GM23338 (cell line): ENCODE results near the gene LTBP2. TPM values are rescaled to one million over a fixed set of nuclear protein-coding genes. Genes with fewer than 3 reads are reported as not detected.

Experiments
- ATAC-seq: fragments of 200-7000 bp; cut with Tn5 transposase; 3 replicates; pipeline ENCODE4 v1.9.1; 2020
- DNase-seq: peaks from one replicate; pipeline ENCODE4 v3.0.0-alpha.2; 2015; ENCODE audit warnings: low spot score
- H2AFZ ChIP-seq: fragments of 200-600 bp; sonication (generic); 2 replicates; pipeline ENCODE4 v1.8.0; 2016; ENCODE audit warnings: antibody characterized with exemption, mild to moderate bottlenecking, moderate library complexity
- H3F3A ChIP-seq: fragments of 200-600 bp; sonication (generic); replicated peaks from 2 replicates; pipeline ENCODE4 v1.8.0; 2017; ENCODE audit warnings: antibody characterized with exemption, mixed run types, low read depth
- H3K27ac ChIP-seq: fragments of 200-600 bp; sonication (generic); 2 replicates; pipeline ENCODE4 v1.6.1; 2016; ENCODE audit warnings: low read depth
- H3K27me3 ChIP-seq: fragments of 200-600 bp; sonication (generic); 2 replicates; pipeline ENCODE4 v1.8.0; 2016; ENCODE audit warnings: mild to moderate bottlenecking, mixed run types, moderate library complexity; ENCODE audit not compliant: insufficient read depth
- H3K36me3 ChIP-seq: fragments of 200-600 bp; sonication (generic); 2 replicates; pipeline ENCODE4 v1.8.0; 2016; ENCODE audit warnings: mild to moderate bottlenecking; ENCODE audit not compliant: insufficient read depth
- H3K4me1 ChIP-seq: fragments of 200-600 bp; sonication (generic); 2 replicates; pipeline ENCODE4 v1.8.0; 2016; ENCODE audit warnings: mild to moderate bottlenecking, moderate library complexity; ENCODE audit not compliant: insufficient read depth
- H3K4me2 ChIP-seq: fragments of 200-600 bp; sonication (generic); 2 replicates; pipeline ENCODE4 v1.7.1; 2017; ENCODE audit warnings: mixed run types
- H3K4me3 ChIP-seq: fragments of 200-600 bp; sonication (generic); 2 replicates; pipeline ENCODE4 v1.6.1; 2016; ENCODE audit warnings: mixed run types
- H3K79me2 ChIP-seq: fragments of 200-600 bp; sonication (generic); replicated peaks from 2 replicates; pipeline ENCODE4 v1.8.0; 2017; ENCODE audit warnings: mild to moderate bottlenecking; ENCODE audit not compliant: insufficient read depth
- H3K9me2 ChIP-seq: fragments of 200-600 bp; sonication (generic); 2 replicates; pipeline ENCODE4 v1.8.0; 2017; ENCODE audit not compliant: insufficient read depth
- H4K20me1 ChIP-seq: fragments of 200-600 bp; sonication (generic); replicated peaks from 2 replicates; pipeline ENCODE4 v1.8.0; 2017; ENCODE audit warnings: mild to moderate bottlenecking; ENCODE audit not compliant: insufficient read depth
- H3K27ac Mint-ChIP-seq: 2 replicates; pipeline ENCODE4 v1.8.0; 2020; ENCODE audit warnings: inconsistent platforms, mild to moderate bottlenecking, moderate library complexity, mixed read lengths
- H3K27me3 Mint-ChIP-seq: 3 replicates; pipeline ENCODE4 v1.8.0; 2022; ENCODE audit warnings: low read depth, mild to moderate bottlenecking, moderate library complexity, mixed read lengths, inconsistent platforms; ENCODE audit not compliant: insufficient read depth, poor library complexity
- H3K36me3 Mint-ChIP-seq: 3 replicates; pipeline ENCODE4 v1.8.0; 2021; ENCODE audit warnings: low read depth, mild to moderate bottlenecking, inconsistent platforms, moderate library complexity, mixed read lengths
- H3K4me1 Mint-ChIP-seq: 3 replicates; pipeline ENCODE4 v1.8.0; 2020; ENCODE audit warnings: mild to moderate bottlenecking, inconsistent platforms, mixed read lengths
- H3K4me3 Mint-ChIP-seq: 3 replicates; pipeline ENCODE4 v1.8.0; 2021; ENCODE audit warnings: moderate library complexity, mild to moderate bottlenecking, inconsistent platforms, mixed read lengths
- H3K9me3 Mint-ChIP-seq: 3 replicates; pipeline ENCODE4 v1.8.0; 2020; ENCODE audit warnings: moderate library complexity, mild to moderate bottlenecking, inconsistent platforms, mixed read lengths
- CREB1 ChIP-seq: fragments of 250-450 bp; sonication (Bioruptor Pico); IDR thresholded peaks from 2 replicates; pipeline ENCODE4 v1.5.0; 2020; ENCODE audit warnings: low read depth, mild to moderate bottlenecking, moderate library complexity
- CTCF ChIP-seq, 2 experiments: fragments of 200-600 bp in 1 of 2; sonication (generic) in 1 of 2; conservative IDR thresholded peaks; 2 replicates each; pipeline versions ENCODE4 v1.5.1 to v1.6.1; 2016 to 2017; ENCODE audit warnings: antibody characterized with exemption in 2 of 2, low read depth in 2 of 2, mild to moderate bottlenecking in 2 of 2, moderate library complexity in 1 of 2
- ETS1 ChIP-seq: IDR thresholded peaks from 2 replicates; pipeline ENCODE4 v1.6.1; 2016; ENCODE audit warnings: antibody characterized with exemption
- EZH2 ChIP-seq: fragments of 200-600 bp; sonication (generic); IDR thresholded peaks from one replicate; pipeline ENCODE4 v1.8.0; 2017; ENCODE audit warnings: antibody characterized with exemption, mild to moderate bottlenecking, low read depth; ENCODE audit not compliant: unreplicated experiment
- EZH2phosphoT487 ChIP-seq: fragments of 200-600 bp; sonication (generic); IDR thresholded peaks from one replicate; pipeline ENCODE4 v1.8.1; 2018; ENCODE audit warnings: antibody characterized with exemption; ENCODE audit not compliant: unreplicated experiment
- JUNB ChIP-seq: IDR thresholded peaks from one replicate; pipeline ENCODE4 v1.6.1; 2016; ENCODE audit warnings: antibody characterized with exemption; ENCODE audit not compliant: unreplicated experiment
- NANOG ChIP-seq: IDR thresholded peaks from 2 replicates; pipeline ENCODE4 v1.6.1; 2016; ENCODE audit warnings: antibody characterized with exemption, borderline replicate concordance
- POLR2AphosphoS5 ChIP-seq: IDR thresholded peaks from 2 replicates; pipeline ENCODE4 v1.6.1; 2016; ENCODE audit warnings: antibody characterized with exemption, low read depth
- REST ChIP-seq: IDR thresholded peaks from one replicate; pipeline ENCODE4 v1.6.1; 2018; ENCODE audit warnings: antibody characterized with exemption; ENCODE audit not compliant: unreplicated experiment
- STAT1 ChIP-seq: IDR thresholded peaks from one replicate; pipeline ENCODE4 v1.6.1; 2016; ENCODE audit warnings: antibody characterized with exemption; ENCODE audit not compliant: unreplicated experiment
- ZNF114 ChIP-seq: fragments of 250-450 bp; sonication (Bioruptor Pico); IDR thresholded peaks from 2 replicates; pipeline ENCODE4 v1.5.0; 2020; ENCODE audit warnings: mild to moderate bottlenecking, moderate library complexity
- ZNF331 ChIP-seq: fragments of 250-450 bp; sonication (Bioruptor Pico); IDR thresholded peaks from 2 replicates; pipeline ENCODE4 v1.5.0; 2020; ENCODE audit warnings: low read depth, mild to moderate bottlenecking, moderate library complexity
- ZNF462 ChIP-seq: fragments of 250-450 bp; sonication (Bioruptor Pico); IDR thresholded peaks from 2 replicates; pipeline ENCODE4 v1.5.0; 2020; ENCODE audit warnings: mild to moderate bottlenecking, moderate library complexity
- polyA plus RNA-seq: library from polyadenylated mRNA; unstranded; fragments of >200 nt; fragmentation: Nextera tagmentation; extraction: Ambion mirVana; gene quantifications from 2 replicates; pipeline ENCODE4 v1.2.1, GENCODE V29; 2016
- total RNA-seq: library from RNA; depleted of rRNA; stranded (reverse); fragments of >200 nt; shearing (Covaris generic); gene quantifications from 2 replicates; pipeline ENCODE4 v1.2.3, GENCODE V29; 2014

LTBP2 gene
- total and polyA plus RNA-seq, 2 experiments from 2014 or later = 0.27 to 0.49 TPM

DNA sequence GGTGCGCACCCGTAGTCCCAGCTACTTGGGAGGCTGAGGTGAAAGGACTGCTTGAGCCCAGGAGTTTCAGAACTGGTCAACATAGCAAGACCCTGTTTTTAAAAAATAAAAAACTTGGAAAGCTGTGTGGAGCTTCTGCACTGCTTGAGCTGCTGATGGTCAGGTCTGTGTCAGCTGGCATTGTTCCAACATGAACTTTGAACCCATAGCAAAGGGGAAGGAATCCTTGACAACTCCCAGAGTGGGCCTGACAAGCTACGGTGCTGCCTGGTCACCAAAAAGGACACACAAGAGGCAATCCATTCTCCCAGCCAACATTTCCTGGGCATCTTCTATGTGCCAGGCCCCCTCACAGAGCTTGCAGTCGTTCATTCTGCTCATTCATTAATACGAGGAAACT is 16.4 kb upstream of the LTBP2 start:
- H4K20me1 ChIP-seq = no peaks in the 10 kb centered on the region
- H3K9me3 Mint-ChIP-seq = no peaks in the 10 kb centered on the region
- H3K4me3 Mint-ChIP-seq = no peak overlapping the region
- ATAC-seq (no peak), DNase-seq (no peak)
- no peak overlapping the region for H2AFZ ChIP-seq
- H3K4me2 ChIP-seq = no peak overlapping the region
- no peaks in the 10 kb centered on the region for H3K9me2 ChIP-seq
- H3K27ac ChIP-seq = no peak overlapping the region
- no peaks in the 10 kb centered on the region for H3F3A ChIP-seq
- H3K27me3 ChIP-seq = no peaks in the 10 kb centered on the region
- H3K4me3 ChIP-seq = no peak overlapping the region
- TF ChIP-seq CTCF (conservative IDR thresholded peaks at IDR 0.05; ENCODE audit: low read depth in 2 of 2) = no peak
- TF ChIP-seq REST = no peak
- no peak for TF ChIP-seq ETS1
- TF ChIP-seq EZH2 = no peak
- no peak for TF ChIP-seq POLR2AphosphoS5
- no peak for TF ChIP-seq ZNF462 (CRISPR knock-in tag)
- TF ChIP-seq EZH2phosphoT487 = no peak
- TF ChIP-seq ZNF331 (CRISPR knock-in tag) = no peak
- TF ChIP-seq ZNF114 = no peak
- no peak for TF ChIP-seq STAT1
- TF ChIP-seq JUNB = no peak
- TF ChIP-seq NANOG = no peak
- no peak for TF ChIP-seq CREB1
- no peak overlapping the region for H3K27ac Mint-ChIP-seq
- peaks cover 9% of the 10 kb centered on the region for H3K27me3 Mint-ChIP-seq
- H3K36me3 Mint-ChIP-seq = no peaks in the 10 kb centered on the region
- no peaks in the 10 kb centered on the region for H3K36me3 ChIP-seq
- peaks cover 14% of the 10 kb centered on the region; the same call in 1 of the 2 replicates for H3K4me1 ChIP-seq
- H3K4me1 Mint-ChIP-seq = peaks cover 25% of the 10 kb centered on the region
- H3K79me2 ChIP-seq = no peaks in the 10 kb centered on the region
